MCF 10A (cell line): ENCODE measurements around the gene NPPC. TPM values are rescaled to one million over a fixed set of nuclear protein-coding genes. Genes with fewer than 3 reads are reported as not detected.

ENCODE experiments used
- BruUV-seq: library from RNA; stranded (reverse); fragments of 400-500 nt; replicated peaks from 2 replicates; lab custom pipeline; 2021; lab: Mats Ljungman, UMichigan
- CTCF ChIA-PET: fragments of 300-600 bp; sonication (Branson Sonifier 250); formaldehyde crosslinking; extraction: SDS; loops from one replicate; lab custom pipeline; 2021; ENCODE audit warnings: antibody characterized with exemption, inconsistent platforms; lab: Yijun Ruan, JAX
- POLR2A ChIA-PET: fragments of 300-600, 350-650 bp; sonication (Branson Sonifier 250); formaldehyde crosslinking; extraction: SDS; loops from one replicate; lab custom pipeline; 2020; ENCODE audit warnings: antibody characterized with exemption, inconsistent platforms; lab: Yijun Ruan, JAX
- DNase-seq: peaks from one replicate; pipeline ENCODE4 v3.0.0-alpha.2; 2018; ENCODE audit not compliant: unreplicated experiment
- H3K27ac Mint-ChIP-seq: one replicate; pipeline ENCODE4 v1.8.0; 2022; ENCODE audit warnings: mild to moderate bottlenecking, low read depth, mixed read lengths; ENCODE audit not compliant: unreplicated experiment
- H3K27me3 Mint-ChIP-seq: one replicate; pipeline ENCODE4 v1.8.0; 2022; ENCODE audit warnings: mixed read lengths; ENCODE audit not compliant: insufficient read depth, unreplicated experiment
- H3K36me3 Mint-ChIP-seq: one replicate; pipeline ENCODE4 v1.8.0; 2022; ENCODE audit warnings: mild to moderate bottlenecking, moderate library complexity, mixed read lengths; ENCODE audit not compliant: insufficient read depth, unreplicated experiment
- H3K4me1 Mint-ChIP-seq: one replicate; pipeline ENCODE4 v1.8.0; 2022; ENCODE audit warnings: mixed read lengths; ENCODE audit not compliant: insufficient read depth, unreplicated experiment
- H3K4me3 Mint-ChIP-seq: one replicate; pipeline ENCODE4 v1.8.0; 2022; ENCODE audit warnings: mild to moderate bottlenecking, moderate library complexity, mixed read lengths; ENCODE audit not compliant: unreplicated experiment
- H3K9me3 Mint-ChIP-seq: one replicate; pipeline ENCODE4 v1.8.0; 2022; ENCODE audit warnings: mixed read lengths; ENCODE audit not compliant: unreplicated experiment
- intact Hi-C: fragments of 100-400 bp; cut with micrococcal nuclease; formaldehyde crosslinking; loops from 2 replicates; pipeline ENCODE4 v1.14.1; 2022
- total RNA-seq: library from RNA; stranded (reverse); gene quantifications from 2 replicates; pipeline ENCODE4 v1.2.3, GENCODE V29; 2022
- TF ChIP-seq, protein P1 (sequence below): fragments of 200-600 bp; IDR thresholded peaks from one replicate; pipeline ENCODE4 v1.8.0; 2022; ENCODE audit warnings: antibody characterized with exemption, mild to moderate bottlenecking; ENCODE audit not compliant: unreplicated experiment

NPPC gene
- total RNA-seq, 1 experiment from 2014 or later: not detected

DNA sequence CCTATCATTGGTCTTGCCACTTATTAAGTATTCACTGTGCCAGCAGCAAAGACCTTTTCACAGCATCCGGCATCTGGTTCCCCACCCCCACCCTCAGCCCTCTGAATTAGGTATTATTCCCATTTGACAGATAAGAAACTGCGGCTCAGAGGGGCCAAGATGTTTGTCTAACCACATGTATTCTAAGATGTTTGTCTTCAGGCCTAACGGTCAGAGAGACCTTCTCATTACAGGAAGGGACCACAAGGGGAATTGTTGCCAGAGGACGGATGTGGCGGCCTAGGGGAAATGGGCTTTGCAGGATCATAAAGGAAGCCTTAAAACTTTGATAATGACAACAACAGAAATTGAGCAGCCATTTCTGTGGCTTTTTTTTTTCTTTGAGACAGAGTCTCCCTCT, 16.6 kb downstream of the NPPC start:
- Mint-ChIP-seq H3K36me3 (no peaks in the 10 kb centered on the region), H3K27me3 (no peaks in the 10 kb centered on the region), H3K27ac (no peak overlapping the region), H3K4me3 (no peak overlapping the region), H3K9me3 (no peaks in the 10 kb centered on the region), H3K4me1 (no peaks in the 10 kb centered on the region)
- POLR2A ChIA-PET: no interaction called here
- intact Hi-C loops: loop anchor here (10.0 kb wide), 1 partner anchor 55 kb away; no protein-coding TSS in a partner anchor
- no TSS peak for BruUV-seq
- CTCF ChIA-PET: interaction anchor here (0.7 to 2.2 kb wide), 6 partner anchors 232 to 538 kb away, joined by 3 to 9 read pairs (median 3); no protein-coding TSS in a partner anchor
- TF ChIP-seq, protein P1, sequence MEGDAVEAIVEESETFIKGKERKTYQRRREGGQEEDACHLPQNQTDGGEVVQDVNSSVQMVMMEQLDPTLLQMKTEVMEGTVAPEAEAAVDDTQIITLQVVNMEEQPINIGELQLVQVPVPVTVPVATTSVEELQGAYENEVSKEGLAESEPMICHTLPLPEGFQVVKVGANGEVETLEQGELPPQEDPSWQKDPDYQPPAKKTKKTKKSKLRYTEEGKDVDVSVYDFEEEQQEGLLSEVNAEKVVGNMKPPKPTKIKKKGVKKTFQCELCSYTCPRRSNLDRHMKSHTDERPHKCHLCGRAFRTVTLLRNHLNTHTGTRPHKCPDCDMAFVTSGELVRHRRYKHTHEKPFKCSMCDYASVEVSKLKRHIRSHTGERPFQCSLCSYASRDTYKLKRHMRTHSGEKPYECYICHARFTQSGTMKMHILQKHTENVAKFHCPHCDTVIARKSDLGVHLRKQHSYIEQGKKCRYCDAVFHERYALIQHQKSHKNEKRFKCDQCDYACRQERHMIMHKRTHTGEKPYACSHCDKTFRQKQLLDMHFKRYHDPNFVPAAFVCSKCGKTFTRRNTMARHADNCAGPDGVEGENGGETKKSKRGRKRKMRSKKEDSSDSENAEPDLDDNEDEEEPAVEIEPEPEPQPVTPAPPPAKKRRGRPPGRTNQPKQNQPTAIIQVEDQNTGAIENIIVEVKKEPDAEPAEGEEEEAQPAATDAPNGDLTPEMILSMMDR: no peak
- DNase-seq: no peak

DNA sequence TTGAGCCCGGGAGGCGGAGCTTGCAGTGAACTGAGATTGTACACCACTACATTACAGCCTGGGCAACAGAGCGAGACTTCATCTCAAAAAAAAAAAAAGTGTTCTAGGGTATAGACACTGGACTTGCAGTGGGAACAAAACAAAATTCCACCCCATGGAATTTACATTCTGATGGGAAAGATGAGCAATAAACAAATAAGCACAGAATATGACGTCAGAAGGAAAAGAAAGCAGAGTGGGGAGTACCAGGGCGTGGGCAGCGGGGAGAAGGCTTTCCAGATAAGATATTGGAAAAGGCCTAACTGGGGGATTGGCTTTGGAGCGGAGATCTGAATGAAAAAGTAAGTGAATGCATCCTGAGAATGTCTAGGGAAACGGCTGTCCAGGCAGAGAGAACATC, 17.6 kb downstream of the NPPC start:
- TF ChIP-seq, protein P1: no peak
- no peak for DNase-seq
- Mint-ChIP-seq H3K4me3 (no peak overlapping the region), H3K9me3 (no peaks in the 10 kb centered on the region), H3K4me1 (no peaks in the 10 kb centered on the region), H3K27ac (no peak overlapping the region), H3K36me3 (no peaks in the 10 kb centered on the region), H3K27me3 (no peaks in the 10 kb centered on the region)
- POLR2A ChIA-PET: no interaction called here
- CTCF ChIA-PET: interaction anchor here (0.9 to 5.1 kb wide), 4 partner anchors 524 to 539 kb away, joined by 3 to 29 read pairs (median 4); no protein-coding TSS in a partner anchor
- BruUV-seq: no TSS peak
- intact Hi-C loops: loop anchor here (10.0 kb wide), 1 partner anchor 54 kb away; no protein-coding TSS in a partner anchor

DNA sequence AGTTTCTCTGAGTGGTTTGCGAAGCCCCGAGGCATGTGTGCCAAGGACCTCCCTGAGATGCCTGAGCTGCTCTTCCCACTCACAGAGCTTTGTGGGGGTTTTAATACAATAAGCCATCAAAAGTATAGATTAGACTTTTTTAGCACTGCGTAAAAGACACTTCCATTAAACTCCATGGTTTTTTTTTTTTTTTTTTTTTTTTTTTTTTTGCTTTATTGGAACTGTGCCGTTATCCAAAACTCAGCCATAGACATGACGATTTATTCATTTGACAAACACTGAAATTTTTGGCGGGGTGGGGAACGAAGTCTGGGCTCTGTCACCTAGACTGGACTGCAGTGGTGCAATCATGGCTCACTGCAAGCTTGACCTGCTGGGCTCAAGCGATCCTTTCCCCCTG, 18.4 kb downstream of the NPPC start:
- POLR2A ChIA-PET: no interaction called here
- no peak for DNase-seq
- no TSS peak for BruUV-seq
- H3K27ac Mint-ChIP-seq: no peak overlapping the region
- CTCF ChIA-PET: interaction anchor here (0.9 to 5.1 kb wide), 11 partner anchors 9 to 616 kb away, joined by 3 to 29 read pairs (median 5); no protein-coding TSS in a partner anchor
- no peaks in the 10 kb centered on the region for H3K27me3 Mint-ChIP-seq
- H3K4me1 Mint-ChIP-seq: no peaks in the 10 kb centered on the region
- intact Hi-C loops: loop anchor here (10.0 kb wide), 1 partner anchor 53 kb away; no protein-coding TSS in a partner anchor
- H3K4me3 Mint-ChIP-seq: no peak overlapping the region
- no peaks in the 10 kb centered on the region for H3K36me3 Mint-ChIP-seq
- TF ChIP-seq, protein P1: no peak
- H3K9me3 Mint-ChIP-seq: no peaks in the 10 kb centered on the region

DNA sequence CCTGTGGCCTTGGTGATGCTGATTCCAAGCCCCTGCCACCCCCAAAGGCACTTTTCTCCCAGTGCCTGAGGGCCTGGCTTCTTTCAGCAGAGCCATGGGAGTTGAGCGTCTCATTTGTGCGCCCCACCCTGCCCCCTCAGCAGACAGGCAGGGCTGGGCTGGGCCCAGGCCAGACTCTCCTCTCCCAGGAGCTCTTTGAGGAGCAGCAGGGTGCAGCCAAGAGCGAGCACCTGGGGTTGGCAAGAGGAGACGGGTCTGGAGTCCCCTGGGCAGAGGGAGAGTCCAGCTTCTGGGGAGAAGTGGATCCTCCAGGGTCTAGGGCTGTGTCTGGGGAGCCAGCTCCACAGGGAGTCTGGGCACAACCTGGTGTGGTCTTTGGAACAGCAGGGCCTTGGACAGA, 21.2 kb downstream of the NPPC start:
- POLR2A ChIA-PET: no interaction called here
- H3K9me3 Mint-ChIP-seq: no peaks in the 10 kb centered on the region
- no peak overlapping the region for H3K27ac Mint-ChIP-seq
- no peak overlapping the region for H3K4me3 Mint-ChIP-seq
- H3K4me1 Mint-ChIP-seq: no peaks in the 10 kb centered on the region
- CTCF ChIA-PET: interaction anchor here (0.6 to 5.1 kb wide), 13 partner anchors 17 to 680 kb away, joined by 3 to 29 read pairs (median 4); no protein-coding TSS in a partner anchor
- H3K36me3 Mint-ChIP-seq: no peaks in the 10 kb centered on the region
- BruUV-seq: no TSS peak
- no peak for DNase-seq
- intact Hi-C loops: loop anchor here (10.0 kb wide), 1 partner anchor 50 kb away; no protein-coding TSS in a partner anchor
- H3K27me3 Mint-ChIP-seq: no peaks in the 10 kb centered on the region
- TF ChIP-seq, protein P1: no peak
